HG03280 (cell line): ENCODE data around the gene NPAS3.

Source experiments
- ATAC-seq: cut with Tn5 transposase; IDR thresholded peaks from one replicate; pipeline ENCODE4 v1.9.1; 2021; ENCODE audit warnings: mild to moderate bottlenecking, moderate library complexity; ENCODE audit not compliant: unreplicated experiment

Gene NPAS3

DNA sequence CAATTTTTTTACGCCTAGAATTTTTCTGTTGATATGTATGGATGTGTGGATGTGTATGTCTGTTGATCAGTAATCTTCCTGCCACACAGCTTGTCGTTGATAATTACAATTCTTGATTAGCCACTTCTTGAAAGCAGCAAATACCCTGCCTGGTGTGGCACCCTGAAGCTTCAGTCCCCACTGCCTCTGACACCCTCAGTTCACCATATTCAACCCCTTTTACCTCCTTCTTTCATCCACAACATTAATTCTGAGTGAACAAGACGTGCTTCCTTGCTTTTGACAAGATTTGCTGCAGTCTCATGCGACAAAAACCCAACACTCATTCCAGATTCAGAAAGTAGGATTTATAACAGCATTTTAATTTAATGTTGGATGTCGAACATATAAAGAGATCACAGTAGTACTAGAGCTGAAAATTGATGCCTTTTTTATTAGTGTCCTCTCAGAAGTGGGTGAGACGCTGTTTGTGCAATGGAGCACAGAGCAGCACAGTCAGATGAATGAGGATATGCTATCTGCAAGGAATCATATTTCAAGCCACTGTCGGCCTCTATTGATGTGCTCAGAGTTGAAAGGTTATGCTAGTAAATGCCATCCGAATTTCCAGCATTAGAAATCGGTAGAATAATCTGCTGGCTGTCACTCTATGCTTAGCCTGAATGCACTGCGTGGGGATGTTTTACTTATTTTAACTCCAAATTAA, 628.5 kb downstream of the NPAS3 start:
- ATAC-seq = no peak

DNA sequence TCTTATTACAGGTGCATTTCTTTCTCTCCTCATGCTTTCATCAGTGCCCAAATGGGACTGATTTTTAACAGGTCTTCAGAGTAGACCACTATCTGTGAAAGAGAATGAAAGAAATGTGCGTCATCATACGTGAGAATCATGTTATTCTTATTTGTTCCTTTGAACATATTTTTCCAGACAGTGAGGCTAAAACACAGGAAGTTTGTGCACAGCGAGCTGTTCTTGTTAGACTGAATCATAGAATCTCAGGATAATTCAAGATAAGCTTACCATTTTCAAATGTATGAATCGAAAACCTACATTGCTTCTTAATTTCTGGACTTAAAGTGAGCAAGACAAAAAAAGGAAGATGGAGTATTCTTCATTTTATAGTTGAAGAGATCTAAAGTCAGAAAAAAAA, 629.1 kb downstream of the NPAS3 start:
- no peak for ATAC-seq

DNA sequence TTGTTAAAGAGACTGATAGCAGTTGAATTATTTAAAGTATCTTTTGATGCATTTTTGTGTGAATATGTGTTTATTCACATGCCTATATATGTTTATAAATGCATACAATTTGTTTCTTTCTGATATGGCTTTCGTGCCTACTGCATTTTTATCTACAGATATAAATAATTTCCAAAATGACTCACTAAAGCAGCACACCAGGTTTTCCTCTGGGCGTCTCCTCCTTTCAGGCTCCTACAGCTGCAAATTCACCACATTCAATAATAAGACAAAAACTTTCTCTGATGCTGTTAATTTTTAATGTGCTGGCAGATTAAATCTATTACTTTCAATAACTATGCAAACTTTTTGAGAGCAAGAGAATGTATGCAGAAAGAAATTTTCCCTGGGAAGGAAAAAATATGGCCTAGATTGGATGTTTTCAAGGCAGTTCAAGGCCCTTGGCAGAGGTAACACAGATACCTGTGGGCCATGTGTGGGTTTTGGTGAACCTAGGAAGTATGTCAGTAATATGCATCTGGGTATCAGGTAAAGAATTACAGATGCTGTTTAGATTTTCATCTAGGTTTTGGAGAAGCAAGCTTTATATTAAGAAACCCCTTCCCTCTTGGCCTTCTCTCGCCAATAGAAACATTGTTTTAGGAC, 630.4 kb downstream of the NPAS3 start:
- no peak for ATAC-seq

DNA sequence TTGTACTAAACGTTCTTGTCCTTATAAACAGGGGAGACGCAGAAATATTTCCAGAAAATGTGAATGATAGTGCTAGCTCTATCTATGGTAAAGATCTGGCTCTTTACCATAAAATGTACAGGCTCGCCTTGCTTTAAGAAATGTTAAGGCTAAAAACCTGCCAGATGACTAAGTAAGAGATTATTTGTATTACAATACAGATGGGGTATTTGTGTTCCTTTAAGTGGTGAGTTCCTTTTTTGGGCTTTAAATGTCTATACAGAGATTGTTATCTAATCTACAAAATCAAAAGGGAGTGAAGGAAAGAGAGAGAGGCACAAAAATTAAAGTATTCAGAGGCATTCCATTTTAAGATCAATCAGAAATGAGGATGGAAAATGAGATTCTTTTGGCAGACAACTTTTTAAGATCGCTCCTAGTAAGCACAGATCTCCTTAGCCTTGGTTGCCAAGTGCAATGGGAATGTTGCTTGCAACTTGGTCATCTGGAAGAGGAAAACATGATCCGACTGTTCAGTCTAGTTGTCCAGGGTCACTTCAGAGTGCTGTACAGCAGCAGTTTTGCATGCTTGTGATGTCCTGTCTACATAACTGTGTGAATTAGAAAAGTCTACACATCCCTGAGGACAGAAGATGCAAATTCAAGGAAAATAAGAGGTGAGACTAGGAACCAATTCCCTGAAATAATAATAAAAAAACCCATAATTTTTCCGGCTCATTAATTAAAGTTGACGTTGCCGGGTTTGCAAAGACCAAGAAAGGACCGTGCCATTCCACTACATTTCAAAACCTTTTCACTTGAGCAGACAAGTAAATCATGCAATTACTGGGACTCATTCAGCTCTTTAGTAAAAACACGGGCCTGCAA, 631.4 kb downstream of the NPAS3 start:
- ATAC-seq = no peak

DNA sequence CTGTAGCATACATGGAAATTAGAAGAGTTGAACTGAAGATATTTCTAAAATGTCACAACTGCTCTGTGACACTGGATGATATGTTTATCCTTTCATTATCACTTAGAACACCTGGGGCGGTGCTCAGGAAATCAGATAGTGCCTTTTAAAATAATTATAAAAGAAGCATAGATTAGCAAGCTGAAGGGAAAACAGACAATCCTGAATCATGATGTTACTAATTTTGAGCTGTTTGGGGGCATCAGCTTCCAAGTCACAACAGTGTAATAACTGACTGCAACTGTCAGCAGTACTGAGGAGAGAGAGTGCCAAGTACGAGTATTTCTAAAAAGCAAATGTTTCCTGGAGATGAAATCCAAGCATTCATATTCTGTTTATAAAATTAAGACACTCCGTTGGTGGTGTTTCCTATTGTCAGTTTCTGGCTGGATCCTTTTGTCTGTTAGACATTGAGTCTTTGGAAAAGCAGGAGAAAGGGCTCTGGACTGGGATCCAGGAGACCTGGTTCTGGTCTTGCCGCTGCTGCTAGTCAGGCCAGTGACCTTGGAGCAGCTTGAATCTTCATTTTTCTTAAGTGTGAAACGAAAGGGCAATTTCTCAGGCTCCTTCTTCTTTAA, 632.1 kb downstream of the NPAS3 start:
- ATAC-seq = no peak

DNA sequence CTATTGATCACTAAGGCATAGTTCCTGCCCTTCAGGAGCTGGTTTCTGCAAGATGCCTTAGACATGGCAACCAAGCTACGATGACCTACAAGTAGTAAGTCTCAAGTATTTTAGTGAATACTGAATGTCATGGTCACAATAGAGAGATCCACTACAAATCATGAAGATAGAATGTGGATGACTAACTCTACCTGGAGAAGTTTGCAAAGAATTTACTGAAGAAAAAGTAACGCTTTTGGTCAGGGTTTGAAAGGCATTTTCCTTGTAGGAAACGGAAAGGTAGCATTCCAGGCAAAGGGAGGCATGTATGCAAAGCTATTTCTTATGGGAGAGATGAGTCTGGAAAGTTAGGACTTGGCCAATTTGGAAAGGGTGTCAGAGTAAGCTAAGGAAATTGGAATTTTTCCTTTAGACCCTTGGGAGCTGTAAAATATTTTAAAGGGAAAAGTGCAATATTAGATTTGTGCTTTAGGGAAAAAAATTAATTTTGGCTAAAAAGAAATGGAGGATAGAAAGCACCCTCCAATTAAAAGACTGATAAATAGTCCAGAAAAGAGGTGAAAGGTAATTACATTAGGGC, 634.7 kb downstream of the NPAS3 start:
- ATAC-seq = no peak

DNA sequence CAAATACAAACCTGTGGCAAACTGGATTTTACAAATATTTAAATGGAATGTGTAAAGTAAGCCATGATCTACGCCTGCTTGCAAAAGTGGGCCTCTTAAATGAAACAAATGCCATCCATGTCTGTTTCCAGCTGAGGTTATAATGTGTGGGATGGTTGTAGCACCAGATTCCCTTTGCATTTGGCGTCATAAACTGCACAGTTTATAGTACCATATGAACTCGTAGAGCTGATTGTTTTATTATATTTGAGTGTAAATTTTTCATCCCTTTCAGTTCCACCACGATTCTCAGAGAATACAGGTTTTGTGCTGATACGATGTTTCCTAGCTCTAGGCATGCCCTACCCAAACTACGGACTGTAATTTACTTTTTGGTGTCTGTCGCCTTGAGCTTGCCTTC, 637.3 kb downstream of the NPAS3 start:
- no peak for ATAC-seq

DNA sequence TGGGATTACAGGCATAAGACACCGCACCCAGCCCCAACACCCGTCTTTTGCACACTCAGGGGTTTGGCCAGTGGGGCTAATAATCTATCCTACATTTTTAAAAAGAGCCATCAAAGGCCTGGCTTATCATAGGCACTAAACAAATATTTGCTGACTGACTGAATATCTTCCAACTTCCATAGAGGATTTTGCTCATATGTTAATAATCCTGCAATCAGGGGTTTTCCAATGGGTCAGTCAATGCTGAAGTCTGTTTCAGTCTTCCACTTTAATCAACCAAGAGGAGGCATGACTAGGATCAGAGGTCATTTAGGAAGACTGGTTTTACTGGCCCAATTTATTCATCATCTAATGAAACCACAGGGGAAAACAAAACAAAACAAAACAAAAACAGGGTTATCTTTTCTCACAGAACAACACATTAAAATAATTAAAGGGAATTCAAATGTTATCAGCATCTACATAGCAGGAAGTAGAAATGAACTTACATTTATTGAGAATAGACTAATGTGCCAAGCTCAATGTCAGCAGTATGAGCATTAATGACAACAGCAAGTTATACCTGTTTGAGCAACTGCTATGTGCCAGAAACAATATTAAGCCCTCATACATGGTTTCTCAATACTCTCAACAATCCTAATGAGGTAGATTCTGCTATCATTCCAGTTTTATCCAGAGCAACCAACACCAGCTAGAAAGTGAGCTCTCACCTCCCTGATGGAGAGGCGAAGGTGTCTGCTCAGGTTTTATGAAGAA, 640.0 kb downstream of the NPAS3 start:
- ATAC-seq = no peak

DNA sequence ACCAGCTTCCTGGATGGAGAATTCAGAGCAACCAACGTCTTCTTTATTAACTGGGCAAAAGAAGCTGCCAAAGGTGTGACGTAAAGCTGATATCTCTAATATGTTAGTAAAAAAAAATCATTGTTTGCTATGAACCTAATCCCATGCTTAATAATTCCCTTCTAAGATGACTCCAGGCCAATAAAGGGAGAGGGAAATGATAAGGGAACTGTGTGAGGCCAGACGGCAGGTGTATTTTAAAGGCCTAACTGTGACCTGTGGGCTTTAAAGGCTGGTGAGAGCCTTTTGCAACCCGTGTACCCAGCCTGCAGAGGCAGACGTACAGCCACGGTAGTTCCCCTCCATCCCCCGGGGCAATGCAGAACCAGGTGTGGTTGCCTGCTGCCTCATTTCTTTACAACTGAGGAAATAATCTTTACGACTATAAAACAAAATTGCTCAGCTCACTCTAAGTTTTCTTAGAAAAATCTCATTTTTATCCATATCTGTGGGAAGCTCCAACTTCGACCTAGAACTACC, 641.6 kb downstream of the NPAS3 start:
- ATAC-seq = no peak

DNA sequence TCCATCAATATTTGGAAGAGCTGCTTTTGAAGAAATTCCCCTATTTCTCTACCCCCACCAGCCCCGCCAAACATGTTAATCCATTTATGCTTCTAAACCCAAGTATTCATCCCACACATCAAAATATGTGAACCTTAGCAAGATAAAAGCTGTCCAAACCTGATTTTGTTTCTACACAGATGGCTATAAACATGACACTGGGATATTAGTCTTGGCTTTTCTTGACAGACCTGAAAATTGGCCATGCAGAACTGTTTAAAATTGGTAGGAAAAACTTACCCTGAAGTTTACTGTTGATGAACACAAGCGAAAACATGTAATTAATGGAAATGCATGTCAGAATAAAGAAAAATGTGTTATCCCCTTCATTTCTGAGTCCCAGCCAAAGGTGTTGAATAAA, 642.2 kb downstream of the NPAS3 start:
- ATAC-seq = no peak

DNA sequence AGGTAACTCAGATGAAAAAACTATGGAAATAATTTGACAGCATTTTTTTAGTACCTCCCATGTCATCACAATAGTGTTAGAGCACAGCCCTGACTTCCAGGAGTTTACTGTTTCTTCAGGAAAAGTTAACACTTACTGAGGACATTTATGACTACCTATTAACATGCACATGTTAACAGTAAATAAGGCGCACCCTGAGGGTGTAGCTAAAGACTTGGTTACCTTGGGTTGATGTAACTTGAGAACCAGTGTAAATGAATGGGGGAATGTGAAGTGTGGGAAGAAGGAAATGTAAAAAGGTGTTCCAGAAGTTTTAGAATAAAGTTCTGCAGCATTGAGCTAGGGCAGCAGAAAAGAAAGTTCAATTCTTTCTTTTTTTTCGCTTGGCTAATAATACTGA, 646.0 kb downstream of the NPAS3 start:
- ATAC-seq = no peak

DNA sequence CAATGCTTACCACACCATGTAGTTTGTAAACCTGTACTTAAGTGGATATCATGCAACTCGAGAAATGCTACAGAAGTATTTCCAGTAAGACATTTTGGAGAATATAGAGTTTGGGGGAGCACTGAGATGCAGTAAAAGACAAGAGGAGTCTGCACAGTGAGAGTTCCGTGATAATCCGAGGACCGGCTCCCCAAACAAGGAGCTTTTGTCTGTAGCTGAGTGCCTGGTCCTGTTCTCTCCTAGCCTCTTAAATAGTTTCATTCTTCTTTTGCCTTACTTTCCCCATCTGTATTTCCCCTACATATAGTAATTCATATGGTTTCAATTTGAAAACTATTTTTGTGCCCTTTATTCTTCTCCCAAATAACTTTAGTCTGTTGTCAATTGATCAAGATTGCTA, 648.1 kb downstream of the NPAS3 start:
- no peak for ATAC-seq

DNA sequence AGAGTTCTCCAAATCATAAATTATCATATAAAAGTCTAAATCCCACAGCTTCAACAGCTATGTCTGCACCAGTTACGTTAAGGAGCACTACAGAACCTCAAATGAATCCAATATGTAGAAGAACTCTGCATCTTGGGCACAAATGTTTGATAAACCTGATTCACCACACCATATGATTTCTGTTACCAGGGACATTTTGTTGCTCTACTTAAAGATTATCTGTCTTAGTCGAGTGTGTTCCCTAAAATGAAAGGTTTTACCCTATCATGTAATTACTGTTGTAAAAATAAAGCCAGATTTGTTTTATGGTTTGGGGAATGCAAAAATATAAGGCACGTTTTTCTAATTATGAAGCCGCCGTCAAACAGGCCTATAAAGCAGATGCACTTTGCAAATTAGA, 649.1 kb downstream of the NPAS3 start:
- no peak for ATAC-seq

DNA sequence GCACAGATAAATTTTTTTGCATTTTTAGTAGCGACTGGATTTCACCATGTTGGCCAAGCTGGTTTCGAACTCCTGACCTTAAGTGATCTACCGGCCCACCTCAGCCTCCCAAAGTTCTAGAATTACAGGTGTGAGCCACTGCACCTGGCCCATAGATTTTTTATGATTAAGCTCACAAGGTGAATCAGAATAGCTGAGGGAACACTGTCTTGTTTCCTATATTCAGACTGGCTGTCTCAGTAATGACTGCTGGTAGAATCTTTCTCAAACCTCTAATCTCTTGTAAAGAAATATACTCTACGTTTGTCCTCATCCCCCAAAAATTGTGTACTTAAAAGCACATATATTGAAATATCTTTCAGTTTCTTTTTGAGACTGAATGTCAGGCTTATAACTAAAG, 650.1 kb downstream of the NPAS3 start:
- no peak for ATAC-seq

DNA sequence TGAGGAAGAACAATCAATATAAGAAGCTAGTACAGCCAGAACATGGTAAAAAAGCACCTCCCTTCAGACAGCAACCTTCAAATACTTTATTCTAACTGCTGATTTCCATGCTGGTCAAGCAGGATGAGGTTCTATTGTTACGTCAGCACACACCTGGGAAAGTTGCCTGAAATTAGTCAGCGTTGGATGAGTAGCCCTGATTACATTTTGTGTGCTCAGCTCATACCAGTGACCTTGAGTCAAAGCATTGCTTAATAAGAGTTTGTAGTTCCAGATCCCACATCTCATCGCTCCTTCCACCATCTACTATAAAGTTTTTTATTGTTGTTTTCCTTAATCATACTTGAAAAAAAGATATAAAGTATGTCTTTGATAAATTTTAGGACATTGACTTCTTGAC, 650.7 kb downstream of the NPAS3 start:
- no peak for ATAC-seq

DNA sequence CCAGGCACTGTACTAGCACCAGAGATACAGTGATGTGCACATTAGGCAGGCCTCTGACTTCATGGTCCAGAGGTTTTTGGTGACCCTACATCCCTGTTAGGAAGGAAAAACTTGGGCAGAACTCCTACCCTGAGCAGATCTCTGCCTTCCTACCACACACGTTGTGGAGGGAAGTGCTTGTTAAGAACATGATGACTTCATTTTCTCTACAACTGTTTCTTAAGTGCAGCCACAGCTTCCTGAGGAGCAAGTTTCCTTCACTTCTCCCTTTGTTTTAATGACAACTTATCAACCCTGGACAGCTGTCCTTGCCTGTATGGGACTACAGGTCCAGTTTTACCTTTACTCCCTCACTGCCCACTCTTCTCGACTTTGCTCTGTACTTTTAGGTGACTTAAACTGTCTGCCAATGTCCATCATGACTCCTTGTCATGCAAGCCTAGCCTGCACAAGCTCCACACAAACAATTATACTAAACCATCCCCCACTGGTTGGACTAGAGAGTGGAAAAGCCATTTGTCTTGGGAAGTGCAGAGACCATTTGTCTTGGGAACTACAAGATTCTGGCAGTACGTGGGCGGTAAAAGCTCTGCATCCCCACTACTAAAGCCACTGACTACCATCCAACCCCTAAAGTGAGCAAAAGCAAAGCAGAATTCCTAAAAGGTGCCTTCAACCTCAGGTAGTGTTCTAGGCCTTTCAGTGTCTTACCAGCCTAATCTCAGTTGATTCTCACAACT, 652.4 kb downstream of the NPAS3 start:
- ATAC-seq = no peak

DNA sequence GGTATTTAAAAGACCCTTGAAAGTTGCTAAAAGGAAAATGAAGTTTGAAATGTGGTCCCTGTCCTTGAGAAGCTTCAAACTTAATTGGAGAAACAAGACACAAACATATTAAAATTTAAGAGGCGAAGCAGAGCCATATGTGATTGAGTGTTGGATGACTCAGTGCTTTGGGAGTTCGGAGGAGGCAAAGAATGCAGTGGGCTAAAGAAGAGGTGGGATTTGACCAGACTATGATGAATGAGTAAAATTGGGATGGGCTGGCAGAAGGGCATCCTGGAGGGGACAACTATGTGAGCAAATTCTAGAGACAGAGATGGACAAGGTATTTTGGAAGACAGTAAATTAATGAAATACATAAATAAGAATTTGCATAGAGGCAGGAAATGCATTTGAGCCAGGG, 653.6 kb downstream of the NPAS3 start:
- no peak for ATAC-seq

DNA sequence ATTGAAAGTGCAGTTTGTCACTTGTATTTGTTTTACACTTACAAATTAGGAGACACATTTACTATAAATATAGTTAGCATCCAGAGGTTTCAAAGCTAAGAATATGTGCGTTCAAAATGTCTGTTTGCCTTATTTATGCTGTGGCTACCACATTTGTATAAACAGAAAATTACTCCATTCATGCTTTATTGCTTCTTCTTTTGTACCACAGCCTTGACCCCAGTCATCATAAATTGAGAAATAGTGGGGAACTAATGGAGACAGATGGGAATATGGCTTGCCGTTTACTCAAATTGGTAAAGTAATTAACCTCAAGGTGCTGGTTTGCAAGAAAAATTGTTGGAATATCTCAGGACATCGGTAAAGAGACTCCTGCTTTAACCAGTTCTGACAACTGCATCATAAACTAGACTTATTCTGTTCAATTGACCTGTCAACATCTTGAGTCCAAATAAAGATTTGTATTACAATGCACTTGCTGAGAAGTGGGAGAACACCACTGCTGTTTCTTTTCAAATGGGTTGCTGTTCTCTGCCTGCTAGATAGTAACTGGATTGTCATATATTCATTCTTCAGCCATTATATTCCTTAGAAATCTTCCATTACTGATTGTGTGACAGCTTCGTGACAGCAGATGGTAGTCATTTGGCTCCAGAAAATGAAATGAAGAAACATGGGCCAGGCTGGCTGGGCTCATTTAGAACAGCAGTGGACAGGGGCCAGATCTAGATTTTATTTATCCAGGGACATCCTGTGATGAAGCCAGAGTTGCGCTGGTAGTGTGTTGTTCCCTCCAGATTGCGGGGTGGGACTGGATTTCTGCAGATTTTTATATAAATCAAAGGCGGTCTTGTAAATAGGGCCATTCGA, 657.8 kb downstream of the NPAS3 start:
- no peak for ATAC-seq

DNA sequence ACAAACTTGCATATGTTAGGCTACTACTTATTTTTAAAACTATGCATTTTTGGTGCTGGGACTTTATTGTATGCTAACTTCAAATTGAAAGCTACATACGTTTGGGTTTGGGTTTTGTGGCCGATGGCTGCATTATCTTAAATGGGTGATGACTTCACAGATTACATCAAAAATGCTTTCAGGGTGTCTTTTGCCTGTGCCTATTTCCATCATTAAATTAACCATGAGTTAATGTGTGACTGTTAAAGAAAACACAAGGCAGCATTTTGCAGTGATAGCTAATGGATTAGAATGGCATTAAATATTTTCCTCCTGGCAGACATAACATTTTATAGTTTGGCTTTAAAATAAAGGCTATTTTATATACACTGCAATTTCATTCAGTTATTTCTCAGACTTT, 659.9 kb downstream of the NPAS3 start:
- no peak for ATAC-seq
